Body of pancreas (tissue), 4 donors: Measurements from ENCODE around the gene CCL19.

Source experiments
- POLR2A ChIP-seq, 3 donors: fragments of 450-650 bp; IDR thresholded peaks; one replicate each; pipeline ENCODE4 v1.6.1; 2016; ENCODE audit warnings: antibody characterized with exemption in 3 of 3, mild to moderate bottlenecking in 2 of 3
- TF ChIP-seq, protein P1 (sequence below), 7 experiments: fragments of 450-650 bp in 4 of 7; fragments of 200-600 bp in 3 of 7; sonication (generic) in 3 of 7; IDR thresholded peaks; one replicate each; pipeline ENCODE4 v1.5.1; 2016 to 2019; ENCODE audit warnings: antibody characterized with exemption in 7 of 7

DNA sequence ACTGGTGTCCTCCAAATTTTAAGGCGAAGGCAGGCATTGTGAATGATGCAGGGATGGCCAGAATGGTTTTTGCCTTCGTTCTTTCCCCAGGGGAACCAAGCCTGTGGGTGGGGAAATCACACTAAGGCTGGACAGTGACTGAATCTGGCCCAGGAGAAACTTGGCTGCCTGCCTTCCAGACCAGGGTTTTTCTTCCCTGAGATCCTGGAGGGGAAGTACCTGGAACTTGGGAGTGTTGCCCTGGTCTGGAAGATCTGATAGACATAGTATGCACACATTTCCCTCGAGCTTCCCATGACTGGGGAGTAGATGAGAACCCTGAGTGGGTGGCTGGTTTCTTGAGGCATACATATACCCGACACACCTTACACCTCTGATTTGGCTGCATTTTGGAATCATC, 39.8 kb downstream of the CCL19 start:
- TF ChIP-seq, protein P1, sequence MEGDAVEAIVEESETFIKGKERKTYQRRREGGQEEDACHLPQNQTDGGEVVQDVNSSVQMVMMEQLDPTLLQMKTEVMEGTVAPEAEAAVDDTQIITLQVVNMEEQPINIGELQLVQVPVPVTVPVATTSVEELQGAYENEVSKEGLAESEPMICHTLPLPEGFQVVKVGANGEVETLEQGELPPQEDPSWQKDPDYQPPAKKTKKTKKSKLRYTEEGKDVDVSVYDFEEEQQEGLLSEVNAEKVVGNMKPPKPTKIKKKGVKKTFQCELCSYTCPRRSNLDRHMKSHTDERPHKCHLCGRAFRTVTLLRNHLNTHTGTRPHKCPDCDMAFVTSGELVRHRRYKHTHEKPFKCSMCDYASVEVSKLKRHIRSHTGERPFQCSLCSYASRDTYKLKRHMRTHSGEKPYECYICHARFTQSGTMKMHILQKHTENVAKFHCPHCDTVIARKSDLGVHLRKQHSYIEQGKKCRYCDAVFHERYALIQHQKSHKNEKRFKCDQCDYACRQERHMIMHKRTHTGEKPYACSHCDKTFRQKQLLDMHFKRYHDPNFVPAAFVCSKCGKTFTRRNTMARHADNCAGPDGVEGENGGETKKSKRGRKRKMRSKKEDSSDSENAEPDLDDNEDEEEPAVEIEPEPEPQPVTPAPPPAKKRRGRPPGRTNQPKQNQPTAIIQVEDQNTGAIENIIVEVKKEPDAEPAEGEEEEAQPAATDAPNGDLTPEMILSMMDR (IDR thresholded peaks at IDR 0.05), result no peak
- TF ChIP-seq POLR2A (IDR thresholded peaks at IDR 0.05), result no peak
